NB4 (cell line): ENCODE data around the gene NAB1.

Experiments used
- MYC ChIP-seq: IDR thresholded peaks from 2 replicates; pipeline ENCODE4 v1.6.1; 2011; ENCODE audit warnings: low read depth, low read length
- POLR2A ChIP-seq: IDR thresholded peaks from 2 replicates; pipeline ENCODE4 v1.6.1; 2011; ENCODE audit warnings: mild to moderate bottlenecking; ENCODE audit not compliant: insufficient read length; ENCODE audit errors: extremely low read depth
- TF ChIP-seq, protein P1 (sequence below): IDR thresholded peaks from one replicate; pipeline ENCODE4 v1.5.1; 2012; ENCODE audit warnings: low read depth, low read length
- TF ChIP-seq, protein P2 (sequence below): IDR thresholded peaks from 2 replicates; pipeline ENCODE4 v1.6.1; 2011; ENCODE audit warnings: low read depth, low read length

GRCh38 chr2:190682168-190682567, 33.3 kb downstream of the NAB1 start:
- TF ChIP-seq POLR2A (no peak), MYC (no peak)
- TF ChIP-seq, protein P1, sequence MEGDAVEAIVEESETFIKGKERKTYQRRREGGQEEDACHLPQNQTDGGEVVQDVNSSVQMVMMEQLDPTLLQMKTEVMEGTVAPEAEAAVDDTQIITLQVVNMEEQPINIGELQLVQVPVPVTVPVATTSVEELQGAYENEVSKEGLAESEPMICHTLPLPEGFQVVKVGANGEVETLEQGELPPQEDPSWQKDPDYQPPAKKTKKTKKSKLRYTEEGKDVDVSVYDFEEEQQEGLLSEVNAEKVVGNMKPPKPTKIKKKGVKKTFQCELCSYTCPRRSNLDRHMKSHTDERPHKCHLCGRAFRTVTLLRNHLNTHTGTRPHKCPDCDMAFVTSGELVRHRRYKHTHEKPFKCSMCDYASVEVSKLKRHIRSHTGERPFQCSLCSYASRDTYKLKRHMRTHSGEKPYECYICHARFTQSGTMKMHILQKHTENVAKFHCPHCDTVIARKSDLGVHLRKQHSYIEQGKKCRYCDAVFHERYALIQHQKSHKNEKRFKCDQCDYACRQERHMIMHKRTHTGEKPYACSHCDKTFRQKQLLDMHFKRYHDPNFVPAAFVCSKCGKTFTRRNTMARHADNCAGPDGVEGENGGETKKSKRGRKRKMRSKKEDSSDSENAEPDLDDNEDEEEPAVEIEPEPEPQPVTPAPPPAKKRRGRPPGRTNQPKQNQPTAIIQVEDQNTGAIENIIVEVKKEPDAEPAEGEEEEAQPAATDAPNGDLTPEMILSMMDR, result no peak
- TF ChIP-seq, protein P2, sequence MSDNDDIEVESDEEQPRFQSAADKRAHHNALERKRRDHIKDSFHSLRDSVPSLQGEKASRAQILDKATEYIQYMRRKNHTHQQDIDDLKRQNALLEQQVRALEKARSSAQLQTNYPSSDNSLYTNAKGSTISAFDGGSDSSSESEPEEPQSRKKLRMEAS, result no peak
